Nephron progenitor cell (in vitro differentiated cells): ENCODE measurements around the gene SZT2.
A peak's percentile ranks its signal among the peaks of the same experiment; 100 is the strongest.

ENCODE experiments used
- DNase-seq: peaks from one replicate; pipeline ENCODE4 v3.0.0; 2021
- H3K27ac Mint-ChIP-seq: 2 replicates; pipeline ENCODE4 v1.8.0; 2021; ENCODE audit warnings: mild to moderate bottlenecking, moderate library complexity, mixed read lengths
- H3K27me3 Mint-ChIP-seq: 2 replicates; pipeline ENCODE4 v1.8.0; 2021; ENCODE audit warnings: mild to moderate bottlenecking, low read depth, mixed read lengths; ENCODE audit not compliant: poor library complexity
- H3K36me3 Mint-ChIP-seq: 2 replicates; pipeline ENCODE4 v1.8.0; 2021; ENCODE audit warnings: low read depth, mixed read lengths
- H3K4me1 Mint-ChIP-seq: 2 replicates; pipeline ENCODE4 v1.8.0; 2021; ENCODE audit warnings: mixed read lengths
- H3K4me3 Mint-ChIP-seq: 2 replicates; pipeline ENCODE4 v1.8.0; 2021; ENCODE audit warnings: mild to moderate bottlenecking, moderate library complexity, mixed read lengths
- H3K9me3 Mint-ChIP-seq: 2 replicates; pipeline ENCODE4 v1.8.0; 2021; ENCODE audit warnings: mild to moderate bottlenecking, moderate library complexity, mixed read lengths
- CTCF ChIP-seq: fragments of 200-600 bp; sonication (generic); IDR thresholded peaks from 2 replicates; pipeline ENCODE4 v1.5.0; 2021; ENCODE audit warnings: antibody characterized with exemption

The SZT2 gene

GRCh38 chr1:43389326-43390313 lies at the start of gene SZT2, which contains the start of gene MED8:
Gene SZT2 (plus strand): TSS chr1:43389899. CDS start chr1:43389969, 70 bp downstream.
Gene MED8 (minus strand): TSS chr1:43389800. CDS start chr1:43389764, 36 bp downstream.
- H3K4me1 Mint-ChIP-seq, result peaks cover 24% of the 10 kb centered on the region
- no peaks in the 10 kb centered on the region for H3K27me3 Mint-ChIP-seq
- H3K36me3 Mint-ChIP-seq, result peaks cover 14% of the 10 kb centered on the region
- no peak for TF ChIP-seq CTCF
- peak within 1 kb of the TSS; percentile 99 for H3K4me3 Mint-ChIP-seq
- H3K27ac Mint-ChIP-seq, result peak within 1 kb of the TSS; percentile 97
- DNase-seq, result peak; percentile 96
- H3K9me3 Mint-ChIP-seq, result no peaks in the 10 kb centered on the region

- no peak for TF ChIP-seq CTCF
Observed at GRCh38 chr1:43340559-43340958, 49.1 kb upstream of the SZT2 start.

GRCh38 chr1:43344267-43344850 lies 45.3 kb upstream of the SZT2 start:
- Mint-ChIP-seq H3K27me3 (peaks cover 6% of the 10 kb centered on the region), H3K4me3 (no peak overlapping the region), H3K9me3 (no peaks in the 10 kb centered on the region), H3K4me1 (peaks cover 12% of the 10 kb centered on the region), H3K27ac (no peak overlapping the region), H3K36me3 (no peaks in the 10 kb centered on the region)
- DNase-seq, result no peak
- TF ChIP-seq CTCF, result no peak

More at GRCh38 chr1:43340559-43340958, 49.1 kb upstream of the SZT2 start:
- no peak for DNase-seq
- Mint-ChIP-seq H3K27me3 (peaks cover 6% of the 10 kb centered on the region), H3K27ac (no peak overlapping the region), H3K4me1 (peaks cover 12% of the 10 kb centered on the region), H3K9me3 (no peaks in the 10 kb centered on the region), H3K36me3 (no peaks in the 10 kb centered on the region), H3K4me3 (no peak overlapping the region)

GRCh38 chr1:43345120-43345519 lies 44.6 kb upstream of the SZT2 start:
- Mint-ChIP-seq H3K27me3 (peaks cover 6% of the 10 kb centered on the region), H3K4me1 (peaks cover 20% of the 10 kb centered on the region), H3K36me3 (no peaks in the 10 kb centered on the region), H3K4me3 (no peak overlapping the region), H3K9me3 (no peaks in the 10 kb centered on the region), H3K27ac (no peak overlapping the region)
- TF ChIP-seq CTCF, result no peak
- DNase-seq, result no peak

- Mint-ChIP-seq H3K4me3 (no peak overlapping the region), H3K27ac (no peak overlapping the region), H3K36me3 (no peaks in the 10 kb centered on the region), H3K27me3 (peaks cover 10% of the 10 kb centered on the region), H3K4me1 (peaks cover 28% of the 10 kb centered on the region), H3K9me3 (no peaks in the 10 kb centered on the region)
- DNase-seq, result no peak
- no peak for TF ChIP-seq CTCF
Observed at GRCh38 chr1:43346636-43347035, 43.1 kb upstream of the SZT2 start.
